Fibroblast of skin of abdomen (primary cell): ENCODE results near the gene SIX2.

Experiments
- DNase-seq: peaks from one replicate; pipeline ENCODE4 v3.0.0-alpha.2; 2013

Gene SIX2

DNA sequence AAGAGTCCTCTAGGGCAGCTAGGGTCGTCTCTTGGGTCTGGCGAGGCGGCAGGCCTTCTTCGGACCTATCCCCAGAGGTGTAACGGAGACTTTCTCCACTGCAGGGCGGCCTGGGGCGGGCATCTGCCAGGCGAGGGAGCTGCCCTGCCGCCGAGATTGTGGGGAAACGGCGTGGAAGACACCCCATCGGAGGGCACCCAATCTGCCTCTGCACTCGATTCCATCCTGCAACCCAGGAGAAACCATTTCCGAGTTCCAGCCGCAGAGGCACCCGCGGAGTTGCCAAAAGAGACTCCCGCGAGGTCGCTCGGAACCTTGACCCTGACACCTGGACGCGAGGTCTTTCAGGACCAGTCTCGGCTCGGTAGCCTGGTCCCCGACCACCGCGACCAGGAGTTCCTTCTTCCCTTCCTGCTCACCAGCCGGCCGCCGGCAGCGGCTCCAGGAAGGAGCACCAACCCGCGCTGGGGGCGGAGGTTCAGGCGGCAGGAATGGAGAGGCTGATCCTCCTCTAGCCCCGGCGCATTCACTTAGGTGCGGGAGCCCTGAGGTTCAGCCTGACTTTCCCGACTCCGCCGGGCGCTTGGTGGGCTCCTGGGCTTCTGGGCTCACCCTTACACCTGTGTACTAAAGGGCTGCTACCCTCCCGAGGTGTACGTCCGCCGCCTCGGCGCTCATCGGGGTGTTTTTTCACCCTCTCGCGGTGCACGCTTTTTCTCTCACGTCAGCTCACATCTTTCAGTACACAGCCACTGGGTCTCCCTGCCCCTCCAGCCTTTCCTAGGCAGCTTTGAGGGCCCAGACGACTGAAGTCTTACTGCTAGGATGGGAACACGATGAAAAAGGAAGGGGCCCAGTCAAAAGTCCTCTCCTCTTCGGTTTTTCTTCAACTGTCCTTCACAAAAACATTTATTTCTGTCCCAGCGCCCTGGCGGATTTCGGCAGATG, 8.1 kb downstream of the SIX2 start:
- DNase-seq, result no peak

DNA sequence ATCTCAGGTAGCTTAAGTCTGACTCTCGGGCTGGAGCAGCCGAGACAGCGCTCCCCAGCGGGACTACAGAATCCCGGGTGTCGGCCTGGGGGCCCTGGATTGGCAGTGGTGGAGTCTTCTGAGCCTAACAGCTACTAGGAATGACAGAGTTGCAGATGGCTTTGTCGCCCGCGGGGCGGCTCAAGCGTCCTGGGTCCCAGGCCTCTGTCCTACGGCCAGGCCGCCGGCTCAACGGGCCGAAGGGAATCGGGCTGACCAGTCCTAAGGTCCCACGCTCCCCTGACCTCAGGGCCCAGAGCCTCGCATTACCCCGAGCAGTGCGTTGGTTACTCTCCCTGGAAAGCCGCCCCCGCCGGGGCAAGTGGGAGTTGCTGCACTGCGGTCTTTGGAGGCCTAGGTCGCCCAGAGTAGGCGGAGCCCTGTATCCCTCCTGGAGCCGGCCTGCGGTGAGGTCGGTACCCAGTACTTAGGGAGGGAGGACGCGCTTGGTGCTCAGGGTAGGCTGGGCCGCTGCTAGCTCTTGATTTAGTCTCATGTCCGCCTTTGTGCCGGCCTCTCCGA, 8.8 kb downstream of the SIX2 start:
- no peak for DNase-seq

GRCh38 chr2:44999540-44999939, 9.7 kb downstream of the SIX2 start:
- DNase-seq, result no peak

DNA sequence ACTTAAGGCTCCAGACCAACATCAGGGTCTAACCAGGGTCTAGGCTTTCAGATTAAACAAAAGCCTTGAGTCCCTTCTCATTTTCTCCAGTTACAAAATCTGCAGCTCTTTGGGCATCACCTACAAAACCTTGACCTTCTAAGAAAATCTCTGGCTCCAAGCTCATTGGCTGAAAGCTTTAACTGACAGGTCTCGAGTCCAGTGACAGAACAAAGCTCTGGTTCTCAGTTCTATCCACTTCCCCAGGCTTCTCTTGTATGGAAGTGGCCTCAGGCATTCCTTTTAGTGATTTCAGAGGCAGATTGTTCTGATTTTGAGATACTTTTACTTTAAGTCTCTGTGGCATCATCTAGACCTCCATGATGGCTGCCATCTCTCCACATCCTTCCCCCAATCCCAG, 11.3 kb downstream of the SIX2 start:
- DNase-seq, result no peak

DNA sequence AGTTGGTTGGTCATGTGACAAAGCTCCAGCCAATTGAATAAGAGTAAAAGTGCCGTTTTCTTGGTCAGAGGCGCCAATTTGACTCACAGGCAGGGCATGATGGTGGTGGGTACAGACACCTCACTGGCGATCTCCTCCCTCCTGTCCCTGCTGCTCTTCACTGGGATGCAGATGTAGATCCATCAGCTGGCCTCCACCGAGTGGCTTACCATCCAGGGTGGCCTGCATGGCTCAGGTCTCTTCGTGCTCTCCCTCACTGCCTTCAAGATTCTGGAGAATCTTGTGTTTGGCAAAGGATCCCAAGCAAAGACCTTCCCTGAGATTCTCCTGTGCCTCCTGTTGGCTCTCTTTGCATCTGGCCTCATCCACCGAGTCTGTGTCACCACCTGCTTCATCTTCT, 12.9 kb downstream of the SIX2 start:
- DNase-seq, result no peak

GRCh38 chr2:44994377-44994776, 14.9 kb downstream of the SIX2 start:
- no peak for DNase-seq

GRCh38 chr2:44989176-44989575, 20.1 kb downstream of the SIX2 start:
- no peak for DNase-seq

DNA sequence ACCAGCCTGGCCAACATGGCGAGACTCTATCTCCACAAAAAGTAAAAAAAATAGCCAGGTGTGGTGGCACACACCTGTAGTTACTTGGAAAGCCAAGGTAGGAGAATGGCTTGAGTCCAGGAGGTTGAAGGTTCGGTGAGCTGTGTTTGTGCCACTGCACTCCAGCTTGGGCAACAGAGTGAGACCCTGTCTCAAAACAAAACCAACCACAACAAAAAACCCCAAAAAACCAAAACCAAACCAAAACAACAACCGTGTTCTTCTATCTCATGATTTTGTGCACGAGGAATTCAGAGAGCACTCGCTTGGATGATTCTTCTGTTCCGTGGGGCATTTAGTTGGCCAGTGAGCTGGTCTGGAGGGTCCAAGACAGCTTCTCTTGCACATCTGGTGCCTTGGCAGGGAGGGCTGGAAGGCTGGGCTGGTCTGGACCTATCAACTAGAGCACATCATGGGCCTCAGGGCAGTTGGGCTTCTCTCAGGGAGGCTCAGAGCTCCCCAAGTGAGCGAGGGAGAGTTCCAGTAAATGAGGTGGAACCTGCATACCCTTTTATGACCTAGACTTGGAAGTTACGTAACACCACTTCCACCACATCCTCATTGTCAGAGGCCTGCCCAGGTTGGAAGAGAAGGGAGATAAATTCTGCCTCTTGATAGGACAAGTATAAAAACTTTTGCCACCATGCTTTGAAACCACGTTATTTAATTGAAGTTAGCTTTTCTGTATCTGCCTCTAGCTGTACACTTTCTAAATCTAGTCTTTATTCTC, 25.2 kb downstream of the SIX2 start:
- DNase-seq, result no peak

- peak; percentile 62 for DNase-seq
Observed at GRCh38 chr2:44981714-44982108, 27.5 kb downstream of the SIX2 start.

DNA sequence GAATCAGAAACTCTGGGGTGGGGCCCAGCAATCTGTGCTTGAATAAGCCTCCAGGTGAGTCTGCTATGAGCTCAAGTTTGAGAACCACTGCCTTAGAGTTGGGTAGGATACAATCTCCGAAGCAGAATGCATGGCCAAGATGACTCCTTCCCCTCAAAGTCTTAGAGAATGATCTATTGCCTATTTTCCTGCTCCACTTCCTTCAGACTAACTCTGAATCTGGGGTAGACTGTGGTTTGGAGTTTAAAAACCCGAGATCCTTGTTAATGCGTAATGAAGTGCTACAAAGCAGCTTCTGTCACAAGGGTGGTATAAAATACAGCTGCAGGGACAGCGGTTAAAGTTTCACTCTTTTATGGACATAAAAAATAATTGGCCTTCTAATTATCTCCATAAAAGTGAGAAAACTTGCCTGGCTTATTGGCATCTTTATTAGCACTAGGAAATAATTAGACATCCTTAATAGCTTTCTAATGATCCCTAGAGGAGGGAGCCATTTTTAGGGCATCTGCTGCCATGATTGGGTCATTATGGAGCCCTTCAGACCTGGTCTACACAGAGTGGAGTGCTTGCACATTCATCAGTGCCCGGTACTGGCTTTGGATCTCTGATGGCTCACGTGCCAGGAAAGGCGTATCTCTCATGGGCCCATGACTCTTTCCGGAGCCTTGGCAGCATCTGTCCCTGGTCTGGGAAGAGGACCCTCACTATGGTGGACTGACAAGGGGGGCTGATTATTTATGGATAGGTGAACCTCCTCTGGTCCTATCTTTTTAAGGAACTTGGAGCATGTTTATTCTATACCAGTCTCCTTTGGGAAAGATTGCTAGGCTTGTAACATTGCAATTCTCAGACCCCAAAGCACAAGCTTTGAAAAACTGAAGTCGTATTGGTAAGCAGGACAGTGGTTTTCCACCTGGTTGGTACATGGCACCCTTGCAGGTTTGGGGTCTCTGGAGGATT, 28.2 kb downstream of the SIX2 start:
- no peak for DNase-seq

DNA sequence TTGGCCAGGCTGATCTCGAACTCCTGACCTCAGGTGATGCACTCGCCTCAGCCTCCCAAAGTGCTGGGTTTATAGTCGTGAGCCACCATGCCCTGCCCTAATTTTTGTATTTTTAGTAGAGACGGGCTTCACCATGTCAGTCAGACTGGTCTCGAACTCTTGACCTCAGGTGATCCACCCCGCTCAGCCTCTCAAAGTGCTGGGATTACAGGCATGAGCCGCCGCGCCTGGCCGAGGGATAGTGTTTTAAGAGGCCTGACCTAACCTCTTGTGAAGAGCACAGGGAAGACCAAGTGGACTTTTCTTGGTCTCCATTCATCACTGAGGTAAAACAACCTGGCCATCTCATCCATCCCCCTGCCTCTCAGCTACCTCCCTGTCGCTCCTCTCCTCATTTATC, 29.7 kb downstream of the SIX2 start:
- no peak for DNase-seq

- no peak for DNase-seq
Observed at GRCh38 chr2:44975571-44976450, 33.4 kb downstream of the SIX2 start.

- peak; percentile 28 for DNase-seq
Observed at GRCh38 chr2:44974064-44974715, 35.1 kb downstream of the SIX2 start.

DNA sequence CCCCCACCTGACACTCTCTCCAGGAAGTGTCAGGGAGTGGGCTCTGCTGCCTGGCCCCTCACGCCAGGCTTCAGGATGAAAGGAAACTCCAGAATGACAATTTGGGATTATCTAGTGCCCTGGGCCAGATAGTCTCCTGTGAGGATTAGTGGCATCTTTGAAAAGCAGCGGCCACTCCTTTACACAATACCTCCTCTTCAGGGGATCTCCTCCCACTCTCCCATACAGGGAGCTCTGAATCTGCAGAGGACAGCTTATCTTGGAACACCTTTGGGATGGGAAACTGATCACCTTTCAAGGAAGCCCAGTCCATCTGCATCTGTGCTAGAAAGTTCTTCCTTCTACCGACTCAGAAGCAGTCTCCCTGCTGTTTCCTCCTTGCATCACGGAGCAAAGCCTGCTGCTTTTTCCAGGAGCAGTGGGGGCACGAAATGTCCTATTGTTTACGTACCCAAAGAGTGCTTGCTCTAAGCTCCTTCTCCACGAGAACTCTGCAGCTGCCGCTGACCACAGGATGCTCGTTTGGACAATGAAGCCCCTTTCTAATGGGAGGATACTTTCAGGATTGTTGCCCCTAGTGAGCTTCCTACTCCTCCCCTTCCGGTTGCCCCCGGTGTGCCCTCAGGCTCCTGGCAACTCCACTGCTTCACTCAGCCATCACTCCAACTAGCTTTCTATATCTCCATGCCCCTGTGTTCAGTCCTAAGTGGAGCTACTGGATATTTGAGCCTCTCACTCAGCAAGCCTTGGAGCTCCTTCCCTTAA, 36.3 kb downstream of the SIX2 start:
- DNase-seq, result no peak

DNA sequence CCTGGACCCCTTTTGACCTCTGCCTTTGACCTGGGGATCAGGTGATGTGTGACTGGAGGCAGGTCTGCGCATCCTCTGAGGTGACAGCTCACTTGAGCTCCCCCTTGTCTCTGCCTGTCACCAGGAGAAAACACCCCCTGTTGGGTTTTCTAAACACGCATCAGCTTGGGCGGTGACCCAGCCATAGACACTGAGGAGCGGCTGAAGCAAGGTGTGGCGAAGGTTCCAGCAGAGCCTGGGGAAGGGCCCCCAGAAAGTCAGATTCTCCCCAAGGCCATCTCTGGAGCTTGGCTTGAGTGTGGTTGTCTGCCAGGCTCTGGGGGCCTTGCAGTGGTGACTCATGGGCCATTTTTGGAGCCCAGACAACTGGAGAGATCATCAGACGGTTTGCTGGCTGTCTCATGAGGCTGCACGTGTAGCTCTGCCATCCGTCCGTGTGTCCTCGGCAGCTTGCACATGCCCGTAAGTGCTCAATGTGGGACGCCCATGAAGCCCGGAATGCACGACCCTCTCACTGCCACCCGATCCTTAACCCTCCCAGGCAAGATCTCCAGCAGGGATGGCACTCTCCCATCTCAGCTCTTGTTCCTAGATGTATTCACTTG, 38.3 kb downstream of the SIX2 start:
- peak; percentile 23 for DNase-seq

DNA sequence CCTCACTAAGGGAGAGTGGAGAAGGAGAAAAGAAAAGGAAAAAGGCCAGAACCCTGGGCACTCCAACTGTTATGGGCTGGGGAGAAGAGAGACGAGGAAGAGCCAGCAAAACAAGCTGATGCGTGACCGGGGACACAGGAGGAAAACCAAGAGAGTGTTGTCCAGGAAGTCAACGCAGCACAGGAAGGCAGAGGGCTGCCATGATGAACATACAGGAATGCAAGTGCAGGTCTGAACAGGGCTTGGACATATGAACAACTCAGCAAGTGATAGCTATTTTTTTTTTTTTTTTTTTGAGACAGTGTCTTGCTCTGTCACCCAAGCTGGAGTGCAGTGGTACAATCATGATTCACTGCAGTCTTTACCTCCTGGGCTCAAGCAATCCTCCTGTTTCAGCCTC, 39.3 kb downstream of the SIX2 start:
- DNase-seq, result no peak

GRCh38 chr2:44967727-44968432, 41.4 kb downstream of the SIX2 start:
- DNase-seq, result no peak

- no peak for DNase-seq
Observed at GRCh38 chr2:44967056-44967455, 42.2 kb downstream of the SIX2 start.

DNA sequence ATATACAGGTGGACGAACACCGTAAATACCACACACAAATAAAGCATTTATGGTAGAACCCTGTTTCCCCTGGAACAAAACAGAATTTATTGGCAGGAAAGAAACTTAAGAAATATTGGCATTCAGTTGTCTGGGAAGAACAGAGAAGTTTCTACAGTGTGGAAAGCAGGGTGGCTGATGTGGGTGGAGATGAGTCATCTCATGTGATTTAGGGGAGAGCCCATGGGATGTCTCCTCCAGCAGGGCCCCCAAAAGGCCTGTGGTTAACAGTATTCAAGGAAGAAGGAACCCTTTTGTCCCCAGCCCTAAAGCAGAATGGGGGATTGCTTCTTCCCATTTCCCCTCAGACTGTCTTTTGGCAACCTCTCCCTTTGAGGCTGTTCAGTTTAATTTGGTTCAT, 43.6 kb downstream of the SIX2 start:
- no peak for DNase-seq
